HG03095 (cell line): ENCODE results near the gene MAP2K5.

ENCODE experiments used
- ATAC-seq: cut with Tn5 transposase; IDR thresholded peaks from one replicate; pipeline ENCODE4 v1.9.1; 2021; ENCODE audit warnings: moderate library complexity; ENCODE audit not compliant: unreplicated experiment

The MAP2K5 gene

DNA sequence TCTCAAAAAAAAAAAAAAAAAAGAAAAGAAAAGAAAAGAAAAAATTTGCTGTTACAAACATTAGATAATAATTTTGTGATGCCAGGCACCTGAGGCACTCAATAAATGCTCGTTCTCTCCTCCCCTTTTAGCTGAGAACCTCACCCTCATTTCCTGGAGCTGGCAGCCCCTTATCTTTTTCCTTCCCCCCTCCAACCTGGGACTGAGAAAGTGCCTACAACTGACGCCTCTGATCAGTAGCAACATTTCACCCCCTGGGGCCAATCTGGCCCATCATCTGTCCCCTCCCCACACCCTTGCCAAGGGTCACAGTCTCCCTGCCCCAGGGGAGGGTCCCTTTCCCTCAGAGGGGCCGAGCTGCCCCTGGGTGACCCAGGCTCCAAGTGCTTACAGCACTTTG lies 309.9 kb downstream of the MAP2K5 start:
- ATAC-seq = no peak

DNA sequence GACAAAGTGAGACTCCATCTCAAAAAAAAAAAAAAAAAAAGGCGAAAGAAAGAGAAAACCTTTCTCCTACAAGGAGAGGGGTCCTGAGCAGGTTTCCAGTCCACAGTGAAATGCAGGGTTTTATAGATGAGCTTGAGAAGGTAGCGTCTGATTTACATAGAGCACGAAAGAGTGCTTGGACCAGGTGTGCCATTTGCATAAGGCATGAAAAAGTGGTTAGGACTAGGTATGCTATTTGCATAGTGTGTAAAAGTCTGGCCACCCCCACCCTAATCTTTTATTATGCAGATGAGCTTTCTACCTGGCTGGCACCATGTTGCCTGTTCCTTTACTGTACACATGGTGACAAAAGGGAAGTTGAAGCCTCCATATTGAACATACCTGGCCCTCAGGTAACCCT lies 311.0 kb downstream of the MAP2K5 start:
- no peak for ATAC-seq

DNA sequence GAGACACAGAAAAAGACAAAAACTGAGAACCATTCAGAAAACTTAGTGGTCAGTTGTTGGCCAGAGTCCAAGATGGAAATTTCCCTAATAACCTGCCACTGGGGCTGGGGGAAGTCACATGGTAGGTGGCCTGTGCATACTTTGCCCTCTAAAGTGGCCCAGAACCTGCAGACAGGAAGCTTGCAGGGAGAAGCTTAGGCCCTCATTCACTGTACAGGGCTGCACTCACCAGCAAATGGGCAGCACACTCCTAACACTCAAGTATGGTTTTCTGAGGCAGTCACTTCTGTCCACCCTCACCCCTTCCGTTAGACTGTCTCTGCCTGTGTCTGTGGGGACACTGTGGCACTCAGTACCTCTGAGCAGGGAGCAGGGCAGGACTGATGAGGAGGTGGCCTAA lies 311.9 kb downstream of the MAP2K5 start:
- ATAC-seq = no peak

DNA sequence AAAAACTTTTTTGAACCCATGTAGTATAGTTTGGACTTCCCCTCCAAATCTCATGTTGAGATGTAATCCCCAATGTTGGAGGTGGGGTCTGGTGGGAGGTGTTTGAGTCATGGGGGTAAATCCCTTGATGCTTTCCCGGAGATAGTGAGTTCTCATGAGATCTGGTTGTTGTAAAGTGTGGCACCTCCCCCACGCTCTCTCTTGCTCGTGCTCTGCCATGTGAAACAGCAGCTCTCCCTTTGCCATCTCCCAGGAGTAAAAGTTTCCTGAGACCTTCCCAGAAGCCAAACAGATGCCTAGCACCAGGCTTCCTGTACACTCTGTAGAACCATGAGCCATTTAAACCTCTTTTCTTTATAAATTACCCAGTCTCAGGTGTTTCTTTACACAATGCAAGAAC lies 313.3 kb downstream of the MAP2K5 start:
- no peak for ATAC-seq
